ENCODE measurements around the gene SIRPB2.

SIRPB2 gene

DNA sequence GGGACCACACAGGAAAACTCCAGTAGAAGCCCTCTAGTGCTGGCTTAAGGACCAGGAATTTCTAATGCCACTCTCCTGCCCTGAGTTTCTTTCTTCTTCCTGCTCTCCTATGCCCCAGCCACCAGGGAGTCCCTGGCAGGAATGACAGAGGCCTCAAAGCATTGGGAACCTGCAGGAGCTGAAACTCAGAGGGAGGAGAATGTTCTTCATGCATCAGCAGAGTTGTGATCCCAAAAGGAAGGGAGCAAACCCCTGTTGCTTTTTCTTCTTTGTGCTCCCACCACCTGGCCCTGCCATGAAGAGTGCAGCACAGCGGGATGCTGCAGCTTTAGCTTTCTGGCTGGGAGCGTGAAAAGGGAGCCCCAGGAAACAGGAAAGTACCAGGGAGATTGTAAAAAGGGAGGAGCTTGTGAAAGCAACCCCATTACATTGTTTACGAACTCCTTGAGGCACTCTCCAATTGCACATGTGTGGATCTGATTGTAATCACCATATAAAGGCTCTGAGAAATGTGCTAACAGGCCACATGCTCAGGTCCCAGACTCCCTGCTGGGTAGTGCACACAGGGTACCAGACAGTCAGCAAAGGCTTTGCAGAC is 63.7 kb downstream of the SIRPB2 start:
- no peak overlapping the region for H3K4me3 ChIP-seq (ENCODE audit: low read length in 2 of 2)
- no peak overlapping the region for H3K27ac ChIP-seq (ENCODE audit: low read length)
- H3K27me3 ChIP-seq (ENCODE audit: control insufficient read depth in 1 of 2, insufficient read depth in 2 of 2, low read length in 2 of 2), result peaks cover 0 to 7% of the 10 kb centered on the region in 2 donors
- H3K9me3 ChIP-seq (ENCODE audit: control insufficient read depth in 2 of 2, low read length in 2 of 2), result no peaks in the 10 kb centered on the region
- no peak overlapping the region for H3K9ac ChIP-seq (ENCODE audit: low read length in 2 of 2)
- no peaks in the 10 kb centered on the region for H3K4me1 ChIP-seq (ENCODE audit: control insufficient read depth, insufficient read depth, low read length)
- H3K36me3 ChIP-seq (ENCODE audit: control insufficient read depth in 2 of 2, insufficient read depth in 2 of 2, low read length in 2 of 2), result no peaks in the 10 kb centered on the region

DNA sequence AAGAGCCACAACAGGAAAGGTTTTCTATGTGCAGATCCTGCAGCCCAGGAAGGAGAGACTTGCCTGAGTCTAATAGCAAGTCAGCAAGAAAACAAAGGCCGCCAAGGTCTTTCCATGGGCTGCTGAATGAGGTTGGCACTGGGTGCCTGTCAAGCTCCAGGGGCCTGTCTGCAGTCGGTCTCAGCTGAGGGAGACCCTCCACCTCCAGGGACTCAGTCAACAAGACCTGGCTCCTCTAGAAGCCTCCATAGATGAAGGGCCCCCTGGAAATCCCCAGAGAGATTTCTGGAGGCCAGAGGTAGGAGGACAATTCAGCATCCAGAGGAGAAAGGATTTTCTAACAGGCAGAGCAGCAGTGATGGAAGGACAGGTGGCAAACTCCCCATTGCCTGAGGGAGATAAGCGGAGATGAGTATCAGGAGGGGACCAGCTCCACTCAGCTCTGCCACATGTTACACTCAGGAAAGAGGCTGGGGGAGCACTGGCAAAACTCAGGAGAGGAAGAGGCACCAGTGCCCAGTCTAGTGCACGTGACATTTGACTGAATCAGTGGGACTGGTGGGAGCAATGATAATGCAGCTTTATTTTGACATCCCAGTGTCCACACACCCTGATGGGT is 64.9 kb downstream of the SIRPB2 start:
- Histone ChIP-seq H3K36me3 (ENCODE audit: control insufficient read depth in 2 of 2, insufficient read depth in 2 of 2, low read length in 2 of 2) (no peaks in the 10 kb centered on the region), H3K4me3 (ENCODE audit: low read length in 2 of 2) (no peak overlapping the region), H3K4me1 (ENCODE audit: control insufficient read depth, insufficient read depth, low read length) (no peaks in the 10 kb centered on the region), H3K9ac (ENCODE audit: low read length in 2 of 2) (no peak overlapping the region), H3K27me3 (ENCODE audit: control insufficient read depth in 1 of 2, insufficient read depth in 2 of 2, low read length in 2 of 2) (peaks cover 0 to 13% of the 10 kb centered on the region in 2 donors), H3K27ac (ENCODE audit: low read length) (no peak overlapping the region), H3K9me3 (ENCODE audit: control insufficient read depth in 2 of 2, low read length in 2 of 2) (no peaks in the 10 kb centered on the region)

Data from stomach smooth muscle (tissue), 2 donors.